Prostate gland (tissue), 2 donors: ENCODE results near the gene SOX5.

Source experiments
- POLR2A ChIP-seq: fragments of 450-650 bp; IDR thresholded peaks from one replicate; pipeline ENCODE4 v1.6.1; 2016; ENCODE audit warnings: antibody characterized with exemption, mild to moderate bottlenecking
- TF ChIP-seq, protein P1 (sequence below), 4 experiments: fragments of 200-600 bp in 2 of 4; fragments of 450-650 bp in 2 of 4; sonication (generic) in 2 of 4; IDR thresholded peaks; 1 replicate in 3 of 4; 2 replicates in 1 of 4; pipeline ENCODE4 v1.5.1; 2016 to 2019; ENCODE audit warnings: antibody characterized with exemption in 4 of 4, mild to moderate bottlenecking in 2 of 4, moderate library complexity in 2 of 4

DNA sequence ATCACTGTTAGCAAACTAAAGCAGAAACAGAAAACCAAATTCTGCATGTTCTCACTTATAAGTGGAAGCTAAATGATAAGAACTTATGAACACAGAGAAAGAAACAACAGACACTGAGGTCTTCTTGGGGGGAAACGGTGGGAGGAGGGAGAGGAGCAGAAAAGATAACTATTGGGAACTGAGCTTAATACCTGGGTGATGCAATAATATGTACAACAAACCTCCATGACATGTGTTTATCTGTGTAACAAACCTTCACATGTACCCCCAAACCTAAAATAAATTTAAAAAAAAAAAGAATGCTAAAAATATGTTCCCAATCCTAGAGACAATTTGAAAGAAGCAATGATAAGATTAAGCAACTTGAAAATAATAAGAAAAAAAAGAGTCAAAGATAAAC is 89.5 kb downstream of the SOX5 start:
- TF ChIP-seq POLR2A = no peak
- TF ChIP-seq, protein P1, sequence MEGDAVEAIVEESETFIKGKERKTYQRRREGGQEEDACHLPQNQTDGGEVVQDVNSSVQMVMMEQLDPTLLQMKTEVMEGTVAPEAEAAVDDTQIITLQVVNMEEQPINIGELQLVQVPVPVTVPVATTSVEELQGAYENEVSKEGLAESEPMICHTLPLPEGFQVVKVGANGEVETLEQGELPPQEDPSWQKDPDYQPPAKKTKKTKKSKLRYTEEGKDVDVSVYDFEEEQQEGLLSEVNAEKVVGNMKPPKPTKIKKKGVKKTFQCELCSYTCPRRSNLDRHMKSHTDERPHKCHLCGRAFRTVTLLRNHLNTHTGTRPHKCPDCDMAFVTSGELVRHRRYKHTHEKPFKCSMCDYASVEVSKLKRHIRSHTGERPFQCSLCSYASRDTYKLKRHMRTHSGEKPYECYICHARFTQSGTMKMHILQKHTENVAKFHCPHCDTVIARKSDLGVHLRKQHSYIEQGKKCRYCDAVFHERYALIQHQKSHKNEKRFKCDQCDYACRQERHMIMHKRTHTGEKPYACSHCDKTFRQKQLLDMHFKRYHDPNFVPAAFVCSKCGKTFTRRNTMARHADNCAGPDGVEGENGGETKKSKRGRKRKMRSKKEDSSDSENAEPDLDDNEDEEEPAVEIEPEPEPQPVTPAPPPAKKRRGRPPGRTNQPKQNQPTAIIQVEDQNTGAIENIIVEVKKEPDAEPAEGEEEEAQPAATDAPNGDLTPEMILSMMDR (IDR thresholded peaks at IDR 0.05) = no peak
